Activated T-cell treated with anti-CD3 and anti-CD28 coated beads, Interleukin-2, amount 50 U/mL, for 4 hours (primary cell): ENCODE data around the gene DAPK2. TPM values are rescaled to one million over a fixed set of nuclear protein-coding genes. Genes with fewer than 3 reads are reported as not detected.

Experiments
- ATAC-seq, 2 donors: fragments of 200-7000 bp; cut with Tn5 transposase; one replicate each; pipeline ENCODE4 v1.10.0; 2021
- DNase-seq: peaks from one replicate; pipeline ENCODE4 v3.0.0-alpha.2; 2020
- H3K27me3 Mint-ChIP-seq: one replicate; pipeline ENCODE4 v1.8.0; 2021; ENCODE audit warnings: low read depth, mixed read lengths
- H3K36me3 Mint-ChIP-seq: one replicate; pipeline ENCODE4 v1.8.0; 2022; ENCODE audit warnings: mixed read lengths; ENCODE audit not compliant: insufficient read depth
- H3K4me1 Mint-ChIP-seq: one replicate; pipeline ENCODE4 v1.8.0; 2021; ENCODE audit warnings: low read depth, mixed read lengths
- H3K4me3 Mint-ChIP-seq: one replicate; pipeline ENCODE4 v1.8.0; 2021; ENCODE audit warnings: mild to moderate bottlenecking, moderate library complexity, mixed read lengths
- H3K9me3 Mint-ChIP-seq: one replicate; pipeline ENCODE4 v1.8.0; 2021; ENCODE audit warnings: mixed read lengths
- total RNA-seq, 3 donors: library from RNA; stranded (reverse); gene quantifications; one replicate each; pipeline ENCODE4 v1.2.1, GENCODE V29; 2021

Gene DAPK2
- total RNA-seq, 3 donors from 2014 or later = 0.40 to 1.1 (median 0.71) TPM

- H3K36me3 Mint-ChIP-seq = no peaks in the 10 kb centered on the region
- ATAC-seq (no peak), DNase-seq (no peak)
- H3K4me3 Mint-ChIP-seq = no peak overlapping the region
- H3K27me3 Mint-ChIP-seq = no peaks in the 10 kb centered on the region
- peaks cover 14% of the 10 kb centered on the region for H3K4me1 Mint-ChIP-seq
- H3K9me3 Mint-ChIP-seq = no peaks in the 10 kb centered on the region
Measured at GRCh38 chr15:63986185-63986680, 60.1 kb downstream of the DAPK2 start.

- ATAC-seq (no peak), DNase-seq (no peak)
- H3K4me3 Mint-ChIP-seq = no peak overlapping the region
- peaks cover 10% of the 10 kb centered on the region for H3K4me1 Mint-ChIP-seq
- H3K9me3 Mint-ChIP-seq = no peaks in the 10 kb centered on the region
- no peaks in the 10 kb centered on the region for H3K36me3 Mint-ChIP-seq
- H3K27me3 Mint-ChIP-seq = no peaks in the 10 kb centered on the region
Measured at GRCh38 chr15:63985221-63986184, 60.8 kb downstream of the DAPK2 start.

GRCh38 chr15:63984331-63984730 is 62.0 kb downstream of the DAPK2 start:
- DNase-seq (no peak), ATAC-seq (no peak)
- Mint-ChIP-seq H3K27me3 (no peaks in the 10 kb centered on the region), H3K36me3 (no peaks in the 10 kb centered on the region), H3K4me1 (peaks cover 9% of the 10 kb centered on the region), H3K4me3 (no peak overlapping the region), H3K9me3 (no peaks in the 10 kb centered on the region)

GRCh38 chr15:63983061-63983711 is 63.1 kb downstream of the DAPK2 start:
- no peak for DNase-seq
- no peaks in the 10 kb centered on the region for H3K9me3 Mint-ChIP-seq
- H3K27me3 Mint-ChIP-seq = no peaks in the 10 kb centered on the region

GRCh38 chr15:63982381-63982854 is 63.9 kb downstream of the DAPK2 start:
- H3K27me3 Mint-ChIP-seq = no peaks in the 10 kb centered on the region
- no peaks in the 10 kb centered on the region for H3K9me3 Mint-ChIP-seq
- H3K36me3 Mint-ChIP-seq = no peaks in the 10 kb centered on the region
- ATAC-seq = no peak
- peaks cover 7% of the 10 kb centered on the region for H3K4me1 Mint-ChIP-seq
- no peak overlapping the region for H3K4me3 Mint-ChIP-seq
- no peak for DNase-seq

More at GRCh38 chr15:63983061-63983711, 63.1 kb downstream of the DAPK2 start:
- H3K4me1 Mint-ChIP-seq = peaks cover 7% of the 10 kb centered on the region
- H3K4me3 Mint-ChIP-seq = no peak overlapping the region
- ATAC-seq = no peak
- H3K36me3 Mint-ChIP-seq = no peaks in the 10 kb centered on the region

- Mint-ChIP-seq H3K27me3 (no peaks in the 10 kb centered on the region), H3K36me3 (no peaks in the 10 kb centered on the region), H3K4me1 (peaks cover 3% of the 10 kb centered on the region), H3K9me3 (no peaks in the 10 kb centered on the region), H3K4me3 (no peak overlapping the region)
- DNase-seq = no peak
- ATAC-seq = no peak
Measured at GRCh38 chr15:63981596-63982320, 64.5 kb downstream of the DAPK2 start.

GRCh38 chr15:63979262-63979793 is 67.0 kb downstream of the DAPK2 start:
- DNase-seq = no peak
- Mint-ChIP-seq H3K9me3 (no peaks in the 10 kb centered on the region), H3K36me3 (no peaks in the 10 kb centered on the region), H3K4me3 (no peak overlapping the region), H3K27me3 (no peaks in the 10 kb centered on the region), H3K4me1 (no peaks in the 10 kb centered on the region)
- ATAC-seq = no peak

- DNase-seq (no peak), ATAC-seq (no peak)
- Mint-ChIP-seq H3K27me3 (no peaks in the 10 kb centered on the region), H3K9me3 (no peaks in the 10 kb centered on the region), H3K36me3 (no peaks in the 10 kb centered on the region), H3K4me1 (no peaks in the 10 kb centered on the region), H3K4me3 (no peak overlapping the region)
Measured at GRCh38 chr15:63978511-63979261, 67.6 kb downstream of the DAPK2 start.

GRCh38 chr15:63977119-63977518 is 69.2 kb downstream of the DAPK2 start:
- no peaks in the 10 kb centered on the region for H3K27me3 Mint-ChIP-seq
- H3K4me3 Mint-ChIP-seq = no peak overlapping the region
- peaks cover under 1% of the 10 kb centered on the region for H3K4me1 Mint-ChIP-seq
- DNase-seq = no peak
- H3K36me3 Mint-ChIP-seq = no peaks in the 10 kb centered on the region
- H3K9me3 Mint-ChIP-seq = no peaks in the 10 kb centered on the region
- ATAC-seq = no peak

- Mint-ChIP-seq H3K4me3 (no peak overlapping the region), H3K4me1 (peaks cover 24% of the 10 kb centered on the region), H3K9me3 (no peaks in the 10 kb centered on the region), H3K27me3 (no peaks in the 10 kb centered on the region), H3K36me3 (no peaks in the 10 kb centered on the region)
- DNase-seq (no peak), ATAC-seq (no peak)
Measured at GRCh38 chr15:63974021-63974420, 72.3 kb downstream of the DAPK2 start.

GRCh38 chr15:63973212-63974009 is 72.9 kb downstream of the DAPK2 start:
- no peaks in the 10 kb centered on the region for H3K36me3 Mint-ChIP-seq
- H3K9me3 Mint-ChIP-seq = no peaks in the 10 kb centered on the region
- ATAC-seq (no peak), DNase-seq (no peak)
- H3K4me3 Mint-ChIP-seq = no peak overlapping the region
- H3K27me3 Mint-ChIP-seq = no peaks in the 10 kb centered on the region
- H3K4me1 Mint-ChIP-seq = peaks cover 30% of the 10 kb centered on the region

- no peak for DNase-seq
- peaks cover 35% of the 10 kb centered on the region for H3K4me1 Mint-ChIP-seq
- no peaks in the 10 kb centered on the region for H3K27me3 Mint-ChIP-seq
- no peak overlapping the region for H3K4me3 Mint-ChIP-seq
- no peaks in the 10 kb centered on the region for H3K36me3 Mint-ChIP-seq
- ATAC-seq = no peak
- no peaks in the 10 kb centered on the region for H3K9me3 Mint-ChIP-seq
Measured at GRCh38 chr15:63972801-63973200, 73.5 kb downstream of the DAPK2 start.

- H3K27me3 Mint-ChIP-seq = no peaks in the 10 kb centered on the region
- no peak overlapping the region for H3K4me3 Mint-ChIP-seq
Measured at GRCh38 chr15:63971904-63972303, 74.4 kb downstream of the DAPK2 start.

More at GRCh38 chr15:63971904-63972303, 74.4 kb downstream of the DAPK2 start:
- Mint-ChIP-seq H3K36me3 (no peaks in the 10 kb centered on the region), H3K4me1 (peaks cover 37% of the 10 kb centered on the region), H3K9me3 (no peaks in the 10 kb centered on the region)
- DNase-seq (no peak), ATAC-seq (no peak)
